ENCODE measurements around the gene FREM2.

Gene FREM2

DNA sequence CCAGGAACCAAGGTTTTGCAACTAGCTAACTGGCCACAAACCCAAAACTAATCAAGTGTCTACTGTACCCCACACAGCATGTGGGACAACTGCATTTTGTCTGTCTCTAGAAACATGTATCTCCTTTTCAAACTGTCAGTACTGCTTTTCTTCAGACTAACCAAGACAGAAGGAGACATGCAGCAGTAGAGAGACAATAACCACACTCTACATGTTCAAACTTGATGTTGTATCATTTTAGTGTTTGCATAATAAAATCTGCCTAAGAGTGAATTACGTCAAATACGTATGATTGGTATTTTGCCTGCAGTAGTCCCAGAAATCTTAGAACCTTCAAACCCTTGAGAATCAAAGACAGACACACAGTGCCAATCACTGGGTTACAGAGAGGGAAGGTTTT lies 22.0 kb upstream of the FREM2 start:
- Histone ChIP-seq H3K36me3 (ENCODE audit: control insufficient read depth, low read depth, low read length) (no peaks in the 10 kb centered on the region), H3K9me3 (ENCODE audit: control insufficient read depth, low read depth, low read length) (no peaks in the 10 kb centered on the region), H3K27me3 (ENCODE audit: control insufficient read depth, insufficient read depth, low read length) (no peaks in the 10 kb centered on the region), H3K9ac (ENCODE audit: low read length) (no peak overlapping the region), H3K4me1 (ENCODE audit: control insufficient read depth, low read depth, low read length) (no peaks in the 10 kb centered on the region), H3K27ac (ENCODE audit: low read length) (no peak overlapping the region), H3K4me3 (ENCODE audit: low read length) (no peak overlapping the region)

DNA sequence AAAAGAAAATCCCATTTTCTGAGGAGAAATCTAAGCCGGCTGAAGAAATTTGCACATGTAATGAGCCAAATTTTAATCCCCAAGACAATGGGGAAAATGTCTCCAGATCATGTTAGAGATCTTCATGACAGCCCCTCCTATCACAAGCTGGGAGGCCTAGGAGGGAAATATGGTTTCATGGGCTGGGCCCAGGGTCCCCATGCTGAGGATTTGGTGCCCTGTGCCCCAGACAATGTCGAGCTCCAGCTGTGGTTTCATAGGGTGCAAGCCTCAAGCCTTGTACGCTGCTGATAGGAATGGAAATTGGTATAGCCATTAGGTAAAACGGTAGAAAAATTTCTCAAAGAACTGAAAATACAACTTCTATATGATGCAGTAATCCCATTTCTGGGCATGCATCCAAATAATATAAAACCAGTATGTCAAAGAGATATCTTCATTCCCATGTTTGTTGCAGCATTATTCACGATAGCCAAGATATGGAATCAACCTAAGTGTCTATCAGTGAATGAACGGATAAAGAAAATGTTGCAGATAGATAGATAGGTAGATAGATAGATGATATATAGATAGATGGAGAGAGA lies 19.3 kb upstream of the FREM2 start:
- H3K9ac ChIP-seq (ENCODE audit: low read length): no peak overlapping the region
- no peak overlapping the region for H3K4me3 ChIP-seq (ENCODE audit: low read length)
- no peaks in the 10 kb centered on the region for H3K27me3 ChIP-seq (ENCODE audit: control insufficient read depth, insufficient read depth, low read length)
- no peaks in the 10 kb centered on the region for H3K9me3 ChIP-seq (ENCODE audit: control insufficient read depth, low read depth, low read length)
- no peaks in the 10 kb centered on the region for H3K4me1 ChIP-seq (ENCODE audit: control insufficient read depth, low read depth, low read length)
- H3K27ac ChIP-seq (ENCODE audit: low read length): no peak overlapping the region
- H3K36me3 ChIP-seq (ENCODE audit: control insufficient read depth, low read depth, low read length): no peaks in the 10 kb centered on the region

DNA sequence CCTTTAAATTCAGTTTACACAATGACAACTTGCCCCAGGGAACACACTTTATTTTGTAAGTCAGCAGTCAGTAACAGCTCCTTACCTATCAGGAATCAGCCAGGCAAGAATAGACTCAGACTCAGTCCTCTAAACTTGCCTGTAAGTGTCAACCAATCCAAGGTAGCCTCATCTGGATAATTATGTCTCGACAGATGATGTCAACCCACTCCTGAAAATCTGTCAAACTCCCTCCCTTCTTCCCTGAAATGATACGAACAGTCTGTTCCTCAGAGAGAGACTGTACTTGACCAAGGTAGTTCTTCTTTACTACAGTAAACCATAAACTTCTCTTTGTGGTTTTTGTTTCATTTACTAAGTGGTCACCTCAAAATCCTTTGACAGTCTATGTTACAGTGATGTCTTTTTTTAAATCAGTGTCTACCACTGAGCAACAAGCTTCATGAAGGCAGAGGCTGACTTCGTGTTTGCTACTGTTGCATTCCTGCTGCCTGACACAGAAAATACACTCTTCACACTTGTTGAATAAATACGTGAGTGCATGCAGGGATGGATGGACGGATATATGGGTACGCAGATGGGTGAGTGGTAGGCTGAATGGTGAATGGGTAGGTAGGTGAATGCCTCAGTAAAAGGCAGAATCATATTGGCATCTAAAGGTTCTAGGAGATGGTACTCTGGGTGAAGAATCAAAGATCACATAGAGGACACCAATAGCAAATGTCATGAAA lies 17.5 kb upstream of the FREM2 start:
- H3K36me3 ChIP-seq (ENCODE audit: control insufficient read depth, low read depth, low read length): no peaks in the 10 kb centered on the region
- no peak overlapping the region for H3K9ac ChIP-seq (ENCODE audit: low read length)
- H3K4me1 ChIP-seq (ENCODE audit: control insufficient read depth, low read depth, low read length): no peaks in the 10 kb centered on the region
- no peak overlapping the region for H3K27ac ChIP-seq (ENCODE audit: low read length)
- H3K27me3 ChIP-seq (ENCODE audit: control insufficient read depth, insufficient read depth, low read length): no peaks in the 10 kb centered on the region
- no peak overlapping the region for H3K4me3 ChIP-seq (ENCODE audit: low read length)
- H3K9me3 ChIP-seq (ENCODE audit: control insufficient read depth, low read depth, low read length): no peaks in the 10 kb centered on the region

DNA sequence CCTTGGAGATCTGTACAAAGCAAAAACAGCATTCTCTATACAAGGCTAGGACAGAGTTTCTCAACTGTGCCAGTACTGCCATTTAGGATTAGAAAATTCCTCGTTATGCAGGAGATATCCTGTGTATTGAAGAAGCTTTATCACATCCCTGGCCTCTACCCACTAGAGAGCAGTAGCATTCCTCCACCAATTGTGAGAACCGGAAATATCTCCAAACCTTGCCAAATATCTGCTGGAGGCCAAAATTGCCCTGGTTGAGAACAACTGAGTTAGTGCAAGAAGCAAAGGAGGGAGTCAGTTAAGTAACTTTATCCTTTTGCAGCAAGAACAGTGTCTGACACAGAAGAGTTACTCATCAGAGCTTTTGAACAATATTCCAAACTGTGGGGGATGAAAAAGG lies 16.2 kb upstream of the FREM2 start:
- H3K36me3 ChIP-seq (ENCODE audit: control insufficient read depth, low read depth, low read length): no peaks in the 10 kb centered on the region
- H3K4me3 ChIP-seq (ENCODE audit: low read length): no peak overlapping the region
- H3K9ac ChIP-seq (ENCODE audit: low read length): no peak overlapping the region
- H3K4me1 ChIP-seq (ENCODE audit: control insufficient read depth, low read depth, low read length): no peaks in the 10 kb centered on the region
- no peak overlapping the region for H3K27ac ChIP-seq (ENCODE audit: low read length)
- H3K27me3 ChIP-seq (ENCODE audit: control insufficient read depth, insufficient read depth, low read length): no peaks in the 10 kb centered on the region
- no peaks in the 10 kb centered on the region for H3K9me3 ChIP-seq (ENCODE audit: control insufficient read depth, low read depth, low read length)

DNA sequence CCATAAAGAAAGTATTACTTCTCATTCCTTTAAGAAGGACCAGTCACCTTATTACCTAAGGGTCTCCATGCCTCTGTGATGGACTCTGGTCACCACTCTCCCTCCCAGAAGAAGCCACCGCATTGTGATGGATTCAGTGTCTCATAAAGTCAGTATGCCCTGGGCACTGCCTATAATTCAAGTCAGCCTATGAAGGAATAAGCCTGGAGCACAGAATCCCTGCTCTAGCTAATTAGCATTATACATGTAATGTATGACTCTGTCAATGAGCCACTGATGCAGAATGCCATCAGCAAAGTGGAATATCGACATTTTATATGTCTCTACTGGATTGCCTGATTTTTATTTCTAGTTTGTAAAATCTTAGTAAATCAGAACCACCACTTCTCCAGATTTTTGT lies 14.9 kb upstream of the FREM2 start:
- H3K4me3 ChIP-seq (ENCODE audit: low read length): no peak overlapping the region
- H3K36me3 ChIP-seq (ENCODE audit: control insufficient read depth, low read depth, low read length): no peaks in the 10 kb centered on the region
- no peak overlapping the region for H3K27ac ChIP-seq (ENCODE audit: low read length)
- H3K4me1 ChIP-seq (ENCODE audit: control insufficient read depth, low read depth, low read length): no peaks in the 10 kb centered on the region
- no peak overlapping the region for H3K9ac ChIP-seq (ENCODE audit: low read length)
- H3K27me3 ChIP-seq (ENCODE audit: control insufficient read depth, insufficient read depth, low read length): no peaks in the 10 kb centered on the region
- H3K9me3 ChIP-seq (ENCODE audit: control insufficient read depth, low read depth, low read length): no peaks in the 10 kb centered on the region

DNA sequence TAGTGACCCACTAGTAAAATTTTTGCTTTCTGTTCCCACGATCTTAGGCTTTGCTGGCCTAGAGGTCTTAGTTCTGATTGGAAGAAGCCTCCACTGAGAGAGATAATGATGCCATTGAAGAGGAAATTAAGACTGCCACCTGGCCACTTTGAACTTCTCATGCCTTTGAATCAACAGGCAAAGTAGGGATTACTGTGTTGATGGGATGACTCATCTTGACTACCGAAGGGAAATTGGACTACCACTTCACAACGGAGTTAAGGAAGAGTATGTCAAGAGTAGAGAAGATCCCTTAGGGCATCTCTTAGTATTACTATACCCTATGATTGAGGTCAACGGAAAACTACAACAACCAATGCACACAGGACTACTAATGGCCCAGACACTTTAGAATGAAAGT lies 12.7 kb upstream of the FREM2 start:
- Histone ChIP-seq H3K4me1 (ENCODE audit: control insufficient read depth, low read depth, low read length) (no peaks in the 10 kb centered on the region), H3K27ac (ENCODE audit: low read length) (no peak overlapping the region), H3K4me3 (ENCODE audit: low read length) (no peak overlapping the region), H3K27me3 (ENCODE audit: control insufficient read depth, insufficient read depth, low read length) (no peaks in the 10 kb centered on the region), H3K36me3 (ENCODE audit: control insufficient read depth, low read depth, low read length) (no peaks in the 10 kb centered on the region), H3K9ac (ENCODE audit: low read length) (no peak overlapping the region), H3K9me3 (ENCODE audit: control insufficient read depth, low read depth, low read length) (no peaks in the 10 kb centered on the region)

DNA sequence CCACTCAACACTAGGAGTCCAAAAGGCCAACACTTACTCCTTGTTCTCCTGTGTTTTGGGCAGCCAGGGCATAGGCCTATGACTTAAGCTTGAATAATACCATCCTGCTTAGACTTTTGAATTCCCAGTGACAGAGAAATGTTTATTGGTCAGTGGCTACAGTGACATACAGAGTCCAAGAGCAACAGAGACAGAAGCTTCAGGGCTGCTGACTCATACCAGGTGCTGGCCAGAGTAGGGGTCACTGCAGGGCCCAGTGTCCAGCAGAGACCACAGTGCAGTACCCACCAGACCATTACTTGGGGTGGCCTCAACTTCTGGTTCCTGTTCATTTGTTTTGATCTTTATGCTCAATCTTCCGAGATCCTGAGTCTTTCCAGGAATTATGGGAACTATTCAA lies 6.0 kb upstream of the FREM2 start:
- Histone ChIP-seq H3K9me3 (ENCODE audit: control insufficient read depth, low read depth, low read length) (no peaks in the 10 kb centered on the region), H3K27ac (ENCODE audit: low read length) (no peak overlapping the region), H3K9ac (ENCODE audit: low read length) (no peak overlapping the region), H3K27me3 (ENCODE audit: control insufficient read depth, insufficient read depth, low read length) (no peaks in the 10 kb centered on the region), H3K36me3 (ENCODE audit: control insufficient read depth, low read depth, low read length) (no peaks in the 10 kb centered on the region), H3K4me3 (ENCODE audit: low read length) (no peak overlapping the region), H3K4me1 (ENCODE audit: control insufficient read depth, low read depth, low read length) (peaks cover 10% of the 10 kb centered on the region)

DNA sequence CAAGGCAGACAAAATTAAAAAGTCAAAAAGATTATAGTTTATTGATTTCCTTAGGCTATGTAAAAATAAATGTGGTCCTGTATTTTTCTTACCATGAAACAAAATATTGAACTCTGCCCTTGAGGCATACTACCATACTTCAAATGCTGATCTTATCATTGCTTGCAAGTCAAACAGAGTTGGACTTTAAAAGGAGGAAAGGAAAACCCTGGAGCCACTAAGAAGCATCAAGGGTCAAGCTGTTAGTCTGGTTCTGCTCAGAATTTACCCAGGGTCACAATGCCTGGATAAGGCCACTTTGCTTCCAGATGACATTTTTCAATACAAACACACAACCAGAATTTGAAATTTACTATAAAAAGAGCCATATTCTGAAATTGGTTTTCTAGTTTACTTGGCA lies 2.2 kb upstream of the FREM2 start:
- no peak overlapping the region for H3K27ac ChIP-seq (ENCODE audit: low read length)
- no peak overlapping the region for H3K4me3 ChIP-seq (ENCODE audit: low read length)
- H3K27me3 ChIP-seq (ENCODE audit: control insufficient read depth, insufficient read depth, low read length): peaks cover 14% of the 10 kb centered on the region
- peaks cover 14% of the 10 kb centered on the region for H3K4me1 ChIP-seq (ENCODE audit: control insufficient read depth, low read depth, low read length)
- no peaks in the 10 kb centered on the region for H3K36me3 ChIP-seq (ENCODE audit: control insufficient read depth, low read depth, low read length)
- no peaks in the 10 kb centered on the region for H3K9me3 ChIP-seq (ENCODE audit: control insufficient read depth, low read depth, low read length)
- no peak overlapping the region for H3K9ac ChIP-seq (ENCODE audit: low read length)

DNA sequence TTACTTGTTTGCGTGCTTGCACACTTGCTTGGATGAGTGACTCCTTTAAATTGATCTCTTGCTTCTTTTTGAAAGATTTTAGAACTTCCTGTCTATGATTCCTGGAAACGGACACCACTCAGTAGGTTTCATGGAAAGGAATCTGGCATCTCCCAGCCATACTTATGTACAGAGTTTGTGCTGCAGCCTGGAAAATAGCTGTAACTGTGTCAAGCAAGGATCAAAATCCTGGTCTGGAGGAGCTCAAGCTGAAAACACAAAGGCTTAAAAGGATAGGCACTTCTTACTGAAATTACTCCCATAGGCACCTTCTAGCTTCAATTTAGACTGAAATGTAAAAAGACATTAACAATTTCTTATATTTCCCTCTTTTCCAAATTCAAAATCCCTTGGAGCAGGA lies 1.4 kb upstream of the FREM2 start:
- Histone ChIP-seq H3K27ac (ENCODE audit: low read length) (no peak overlapping the region), H3K9me3 (ENCODE audit: control insufficient read depth, low read depth, low read length) (no peaks in the 10 kb centered on the region), H3K9ac (ENCODE audit: low read length) (peak overlapping the region; percentile 3), H3K4me1 (ENCODE audit: control insufficient read depth, low read depth, low read length) (peaks cover 9% of the 10 kb centered on the region), H3K27me3 (ENCODE audit: control insufficient read depth, insufficient read depth, low read length) (peaks cover 14% of the 10 kb centered on the region), H3K36me3 (ENCODE audit: control insufficient read depth, low read depth, low read length) (peaks cover 6% of the 10 kb centered on the region), H3K4me3 (ENCODE audit: low read length) (peak overlapping the region; percentile 75)

DNA sequence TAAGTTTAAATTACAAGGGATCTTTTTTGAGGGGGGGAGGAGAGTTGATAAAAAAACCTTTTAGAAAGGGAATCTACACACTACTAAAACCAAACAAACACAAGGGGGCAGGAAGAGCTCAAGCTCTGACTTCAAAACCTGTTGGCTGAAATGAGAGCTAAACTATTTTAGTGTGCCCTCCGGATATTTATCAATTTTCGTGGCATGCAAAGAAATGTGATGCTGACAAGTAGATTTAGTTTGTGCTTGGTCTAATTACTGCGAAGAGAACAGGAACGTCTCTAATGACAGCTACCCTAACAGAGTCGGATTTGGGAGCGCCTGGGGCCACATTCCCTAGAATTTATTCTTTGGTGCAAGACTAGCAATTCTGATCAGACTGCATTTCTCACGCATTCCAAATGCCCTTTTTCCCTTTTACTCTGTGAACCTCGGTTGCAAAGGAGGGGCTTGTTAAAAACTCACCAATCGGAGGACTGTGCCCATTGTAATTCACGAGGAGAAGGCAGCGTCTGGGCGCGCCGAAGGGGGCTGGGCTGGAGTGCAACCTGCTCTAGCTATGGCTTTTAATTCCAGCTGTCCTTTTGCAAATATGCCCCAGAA lies 802 bp upstream of the FREM2 start:
- H3K9me3 ChIP-seq (ENCODE audit: control insufficient read depth, low read depth, low read length): no peaks in the 10 kb centered on the region
- H3K36me3 ChIP-seq (ENCODE audit: control insufficient read depth, low read depth, low read length): peaks cover 6% of the 10 kb centered on the region
- H3K27ac ChIP-seq (ENCODE audit: low read length): peak overlapping the region; percentile 29
- H3K27me3 ChIP-seq (ENCODE audit: control insufficient read depth, insufficient read depth, low read length): peaks cover 14% of the 10 kb centered on the region
- peak overlapping the region; percentile 75 for H3K4me3 ChIP-seq (ENCODE audit: low read length)
- H3K9ac ChIP-seq (ENCODE audit: low read length): peak overlapping the region; percentile 3
- H3K4me1 ChIP-seq (ENCODE audit: control insufficient read depth, low read depth, low read length): peaks cover 9% of the 10 kb centered on the region

DNA sequence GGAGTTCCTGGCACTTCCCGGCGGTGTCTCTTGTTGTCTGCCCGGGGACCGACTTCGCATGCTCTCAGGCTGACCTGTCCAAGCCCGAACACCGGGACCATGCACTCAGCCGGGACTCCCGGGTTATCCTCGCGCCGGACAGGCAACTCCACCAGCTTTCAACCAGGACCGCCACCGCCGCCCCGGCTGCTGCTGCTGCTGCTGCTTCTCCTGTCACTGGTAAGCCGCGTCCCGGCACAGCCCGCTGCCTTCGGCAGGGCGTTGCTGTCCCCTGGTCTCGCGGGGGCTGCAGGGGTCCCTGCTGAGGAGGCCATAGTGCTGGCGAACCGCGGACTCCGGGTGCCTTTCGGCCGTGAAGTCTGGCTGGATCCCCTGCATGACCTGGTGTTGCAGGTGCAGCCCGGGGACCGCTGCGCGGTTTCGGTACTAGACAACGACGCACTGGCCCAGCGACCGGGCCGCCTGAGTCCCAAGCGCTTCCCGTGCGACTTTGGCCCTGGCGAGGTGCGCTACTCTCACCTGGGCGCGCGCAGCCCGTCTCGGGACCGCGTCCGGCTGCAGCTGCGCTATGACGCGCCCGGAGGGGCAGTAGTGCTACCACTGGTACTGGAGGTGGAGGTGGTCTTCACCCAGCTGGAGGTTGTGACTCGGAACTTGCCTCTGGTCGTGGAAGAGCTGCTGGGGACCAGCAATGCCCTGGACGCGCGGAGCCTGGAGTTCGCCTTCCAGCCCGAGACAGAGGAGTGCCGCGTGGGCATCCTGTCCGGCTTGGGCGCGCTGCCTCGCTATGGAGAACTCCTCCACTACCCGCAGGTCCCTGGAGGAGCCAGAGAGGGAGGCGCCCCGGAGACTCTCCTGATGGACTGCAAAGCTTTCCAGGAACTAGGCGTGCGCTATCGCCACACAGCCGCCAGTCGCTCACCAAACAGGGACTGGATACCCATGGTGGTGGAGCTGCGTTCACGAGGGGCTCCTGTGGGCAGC lies 661 bp downstream of the FREM2 start:
- peaks cover 9% of the 10 kb centered on the region for H3K4me1 ChIP-seq (ENCODE audit: control insufficient read depth, low read depth, low read length)
- H3K9me3 ChIP-seq (ENCODE audit: control insufficient read depth, low read depth, low read length): no peaks in the 10 kb centered on the region
- peaks cover 8% of the 10 kb centered on the region for H3K36me3 ChIP-seq (ENCODE audit: control insufficient read depth, low read depth, low read length)
- peaks cover 14% of the 10 kb centered on the region for H3K27me3 ChIP-seq (ENCODE audit: control insufficient read depth, insufficient read depth, low read length)
- H3K27ac ChIP-seq (ENCODE audit: low read length): no peak overlapping the region
- H3K9ac ChIP-seq (ENCODE audit: low read length): peak overlapping the region; percentile 3
- H3K4me3 ChIP-seq (ENCODE audit: low read length): peak overlapping the region; percentile 75

All from iPS-18a (cell line).